GM21723 (cell line): ENCODE results near the gene PRSS50.

Source experiments
- ATAC-seq: cut with Tn5 transposase; IDR thresholded peaks from one replicate; pipeline ENCODE4 v1.9.1; 2021; ENCODE audit warnings: mild to moderate bottlenecking, moderate library complexity; ENCODE audit not compliant: unreplicated experiment

PRSS50 gene

GRCh38 chr3:46693038-46693891, 24.4 kb downstream of the PRSS50 start, which contains the start of gene ALS2CL:
Gene ALS2CL, minus strand, starts transcription at chr3:46693679. Its CDS starts 4,239 bp downstream, at chr3:46689440.
- ATAC-seq, result no peak

DNA sequence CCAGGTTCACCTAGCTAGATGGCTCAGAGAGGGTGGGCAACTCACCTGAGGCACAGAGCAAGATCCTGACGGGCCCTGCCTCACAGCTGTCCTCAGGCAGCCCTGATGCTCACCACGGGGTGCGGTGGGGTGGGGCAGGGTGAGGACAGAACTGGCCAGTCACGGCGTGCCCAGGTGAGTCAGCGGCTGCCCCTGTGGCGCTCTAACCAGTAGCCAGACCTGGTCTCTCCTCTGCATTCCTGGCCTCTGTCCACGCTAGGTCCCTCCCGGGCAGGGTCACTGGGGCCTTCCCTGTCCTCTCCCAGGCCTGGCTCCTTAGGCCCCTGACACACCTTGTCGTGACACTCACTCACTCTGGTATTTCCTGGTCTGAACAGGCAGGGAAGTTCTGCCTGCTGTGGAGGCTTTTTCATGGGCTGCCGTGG, 25.1 kb downstream of the PRSS50 start:
- ATAC-seq, result no peak

DNA sequence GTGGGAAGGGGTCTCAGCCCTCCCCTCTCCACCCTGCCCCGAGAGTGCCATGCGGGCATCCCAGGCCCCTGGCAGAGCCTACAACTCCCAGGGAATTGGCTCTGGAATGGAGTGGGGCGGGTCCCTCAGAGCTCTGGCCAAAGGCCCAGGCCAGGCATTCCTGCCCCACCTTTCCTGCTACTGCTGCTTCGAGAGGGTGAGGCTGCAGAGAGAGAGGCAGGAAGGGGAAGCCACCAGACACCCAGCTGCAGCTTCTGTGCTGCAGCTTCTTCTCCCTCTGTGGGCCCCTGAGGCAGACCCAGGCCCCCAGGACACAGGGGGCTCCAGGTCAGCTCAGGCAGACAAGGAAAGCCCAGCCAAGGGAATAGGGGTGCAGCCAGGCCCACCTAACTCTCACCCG, 26.9 kb downstream of the PRSS50 start:
- no peak for ATAC-seq

- ATAC-seq, result no peak
Measured at GRCh38 chr3:46685446-46685845, 32.2 kb downstream of the PRSS50 start.

DNA sequence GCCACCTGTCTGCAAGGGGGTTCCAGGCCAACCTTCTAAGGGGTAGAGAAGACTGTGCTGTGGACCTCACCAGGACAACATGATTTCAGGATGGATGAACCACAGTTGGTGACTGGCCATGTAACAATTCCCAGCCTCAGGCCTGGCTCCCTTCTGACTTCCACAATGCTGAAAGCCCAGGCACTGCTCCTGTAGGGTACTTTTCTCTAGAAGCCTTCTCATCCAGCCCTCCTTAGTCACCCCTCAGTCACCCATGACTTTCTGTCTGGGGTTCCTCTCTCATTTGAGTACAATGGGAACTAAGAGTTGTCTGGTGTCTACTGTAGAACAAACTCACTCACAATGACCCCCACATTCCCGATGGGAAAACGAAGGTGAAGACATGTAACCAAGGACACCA, 32.8 kb downstream of the PRSS50 start:
- no peak for ATAC-seq

- no peak for ATAC-seq
Measured at GRCh38 chr3:46682974-46683373, 34.7 kb downstream of the PRSS50 start.

GRCh38 chr3:46681856-46682540, 35.7 kb downstream of the PRSS50 start:
- ATAC-seq, result no peak

GRCh38 chr3:46681387-46681786, 36.3 kb downstream of the PRSS50 start:
- ATAC-seq, result no peak

DNA sequence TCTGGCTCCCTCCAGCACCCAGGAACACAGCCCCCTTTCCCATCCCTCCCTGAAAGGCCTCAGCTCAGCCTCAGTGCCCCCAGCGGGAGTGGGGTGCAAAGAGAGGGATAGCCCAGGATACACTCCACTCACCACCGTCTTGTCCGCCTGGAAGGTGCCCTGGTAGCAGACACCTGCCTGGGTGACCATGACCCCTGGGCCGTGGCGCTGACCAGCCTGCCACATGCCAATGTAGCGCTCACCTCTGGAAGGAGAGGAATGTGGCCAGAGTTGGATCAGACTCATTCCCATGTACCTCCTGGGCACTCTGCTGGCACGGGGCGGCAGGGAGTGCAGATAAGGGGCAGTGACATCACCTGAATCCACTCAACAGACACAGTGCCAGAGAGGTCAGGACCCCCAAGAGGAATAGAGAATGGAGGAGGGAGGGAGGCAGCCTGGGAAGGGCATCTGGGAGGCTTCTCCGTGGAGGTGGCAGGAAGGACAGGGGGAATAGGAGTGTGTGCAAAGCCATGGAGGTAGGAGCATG, 37.3 kb downstream of the PRSS50 start:
- no peak for ATAC-seq

DNA sequence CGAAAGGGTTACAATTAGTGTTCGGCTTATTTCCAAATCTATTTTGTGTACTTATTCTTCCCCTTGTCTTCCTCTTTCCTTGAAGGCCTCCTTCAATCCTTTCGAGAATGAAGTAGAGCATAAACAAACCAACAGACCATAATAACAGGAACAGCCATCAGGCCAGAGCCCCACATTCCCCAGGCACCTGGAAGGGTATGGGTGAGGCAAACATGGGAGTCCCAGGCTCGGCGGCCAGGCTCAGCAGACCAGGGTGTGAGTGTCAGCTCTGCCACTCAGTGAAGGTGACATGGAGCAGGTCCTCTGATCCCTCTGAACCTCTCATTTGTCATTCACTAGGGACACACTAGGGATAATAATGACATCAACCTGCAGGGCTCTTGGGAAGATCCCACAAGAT, 38.0 kb downstream of the PRSS50 start:
- no peak for ATAC-seq

GRCh38 chr3:46678280-46678679, 39.4 kb downstream of the PRSS50 start:
- ATAC-seq, result no peak

DNA sequence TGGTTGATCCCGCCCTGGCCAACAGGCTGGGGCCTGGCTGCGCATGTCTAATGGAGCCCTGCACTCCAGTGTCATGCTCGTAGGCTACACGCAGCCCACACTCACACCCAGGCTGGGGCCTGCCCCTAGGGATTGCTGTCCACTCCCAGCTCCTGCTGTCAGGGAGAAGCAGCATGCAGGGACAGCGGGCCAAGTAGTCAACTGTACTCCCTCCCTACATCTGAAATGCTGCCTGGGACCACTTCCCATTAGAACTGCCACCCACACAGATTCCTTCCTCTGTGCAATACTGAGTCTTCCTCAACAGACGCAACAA, 40.3 kb downstream of the PRSS50 start:
- no peak for ATAC-seq

GRCh38 chr3:46676601-46677410, 40.9 kb downstream of the PRSS50 start:
- ATAC-seq, result no peak

DNA sequence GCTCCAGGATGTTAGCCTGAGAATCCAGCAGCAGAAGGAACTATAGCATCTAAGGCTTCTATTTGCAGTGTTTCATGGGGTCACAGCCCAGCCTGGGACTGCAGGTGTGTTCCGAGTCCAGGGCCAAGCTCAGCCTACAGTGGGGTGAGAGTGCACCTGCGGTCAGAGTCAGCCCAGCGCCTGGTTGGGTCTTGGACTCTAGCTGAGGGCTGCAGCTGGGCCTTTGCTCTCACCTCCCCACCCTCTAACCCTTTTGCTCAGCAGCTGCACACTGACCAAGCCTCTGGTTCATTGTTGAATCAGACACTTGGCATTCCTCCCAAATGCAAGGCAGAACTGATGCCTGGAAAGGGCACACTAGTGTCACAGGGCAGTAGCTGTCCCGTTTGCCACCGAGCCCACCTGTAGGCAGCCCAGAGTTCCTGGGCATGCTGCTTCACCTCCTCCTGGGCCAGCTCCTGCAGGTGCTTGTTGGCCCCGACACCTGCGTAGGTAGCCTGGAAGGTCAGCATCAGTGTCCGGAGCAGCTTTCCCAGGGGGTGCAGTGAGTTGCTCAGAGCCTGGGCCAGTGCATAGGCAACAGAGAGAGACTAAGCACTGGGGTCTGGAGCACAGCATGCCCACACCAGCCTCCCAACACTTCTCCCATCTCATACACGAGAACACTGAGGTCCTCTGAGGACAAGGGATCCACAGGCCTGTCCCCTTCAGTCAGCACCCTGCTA, 41.7 kb downstream of the PRSS50 start:
- ATAC-seq, result no peak

DNA sequence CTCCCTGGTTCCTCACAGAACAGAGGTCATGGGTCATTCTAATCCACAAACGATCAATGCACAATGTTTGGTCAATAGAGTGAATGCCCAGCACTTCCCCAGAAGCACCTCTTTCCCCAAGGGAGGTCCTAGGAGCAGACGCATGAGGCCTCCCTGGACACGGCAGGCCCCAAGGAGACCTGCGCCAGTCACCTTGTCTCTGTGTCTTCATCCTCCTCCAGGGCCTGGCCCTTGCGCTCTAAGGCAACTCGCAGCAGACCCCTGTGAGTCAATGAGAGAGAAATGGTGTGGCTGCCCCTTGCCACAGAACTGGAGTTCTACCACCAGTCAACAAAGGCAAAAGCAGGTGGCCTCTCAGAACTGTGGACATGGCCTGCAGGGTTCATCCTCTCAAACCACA, 42.2 kb downstream of the PRSS50 start:
- ATAC-seq, result no peak

GRCh38 chr3:46674031-46674845, 43.4 kb downstream of the PRSS50 start:
- ATAC-seq, result no peak

DNA sequence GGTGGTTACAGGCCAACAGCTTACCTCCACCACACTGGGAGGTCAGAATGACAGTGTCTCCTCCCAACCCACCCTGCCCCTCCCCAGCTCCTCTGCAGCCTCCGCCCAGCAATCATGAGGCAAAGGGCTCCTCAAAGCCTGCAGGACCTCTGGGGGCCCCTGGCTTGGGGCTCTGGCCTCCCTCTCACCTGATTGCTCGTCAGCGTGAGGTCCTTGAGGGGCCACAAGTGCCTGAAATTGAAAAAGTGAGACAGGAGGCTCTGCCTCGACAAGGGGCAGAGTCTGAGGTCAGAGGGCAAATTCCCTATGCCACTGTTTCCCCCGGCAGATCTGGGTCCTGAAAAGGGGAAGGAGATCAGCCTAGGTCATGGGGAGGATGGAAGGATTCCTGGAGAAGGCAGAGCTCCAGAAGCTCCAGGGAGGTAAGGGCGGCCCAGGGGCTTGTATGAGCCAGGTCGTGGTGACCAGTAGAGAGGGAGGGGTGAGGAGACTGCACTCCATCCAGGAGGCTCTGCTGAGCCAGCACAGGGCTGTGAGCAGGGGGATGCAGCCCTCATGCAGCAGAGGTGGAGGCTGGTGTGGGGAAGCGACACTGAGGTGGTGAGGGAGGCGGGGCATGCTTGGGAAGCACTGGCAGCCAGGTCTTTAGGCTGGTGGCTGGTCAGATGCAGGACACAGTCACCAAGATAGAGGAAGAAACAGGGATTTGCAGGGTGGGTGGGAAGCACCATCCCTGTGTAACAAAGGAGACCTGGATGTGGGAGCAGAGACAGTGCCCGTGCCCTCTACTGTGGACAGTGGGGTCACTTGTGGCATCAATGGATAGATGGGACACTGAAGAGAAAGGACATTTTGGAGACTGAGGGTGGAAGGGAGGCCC, 44.3 kb downstream of the PRSS50 start:
- no peak for ATAC-seq

DNA sequence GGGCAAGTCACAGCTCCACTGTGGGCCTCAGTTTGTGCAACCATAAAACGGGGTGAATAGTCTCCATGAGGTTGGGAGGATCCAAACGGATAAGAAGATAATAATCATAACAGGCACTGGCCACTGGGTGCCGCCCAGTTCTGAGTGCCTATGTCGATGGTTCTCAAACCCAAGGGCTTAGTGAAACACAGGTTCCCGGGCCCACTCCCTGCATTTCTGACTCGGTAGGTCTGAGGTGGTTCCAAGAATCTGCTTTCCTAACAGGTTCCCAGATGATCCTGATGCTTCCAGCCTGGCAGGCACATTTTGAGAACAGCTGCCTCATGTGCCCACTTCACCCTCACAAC, 45.3 kb downstream of the PRSS50 start:
- ATAC-seq, result no peak
